KMS-11 (cell line): ENCODE results near the gene PTPRN2.

Experiments
- H2AFZ ChIP-seq: fragments of 200-600 bp; sonication (generic); 2 replicates; pipeline ENCODE4 v1.6.1; 2016; ENCODE audit warnings: antibody characterized with exemption, mixed run types, low read depth
- H3K27ac ChIP-seq: fragments of 200-600 bp; sonication (generic); 2 replicates; pipeline ENCODE4 v1.6.1; 2016; ENCODE audit warnings: mild to moderate bottlenecking, mixed run types
- H3K27me3 ChIP-seq: fragments of 200-600 bp; sonication (generic); 2 replicates; pipeline ENCODE4 v1.6.1; 2017; ENCODE audit warnings: mild to moderate bottlenecking, low read depth, mixed run types, moderate library complexity; ENCODE audit not compliant: insufficient read depth
- H3K36me3 ChIP-seq: fragments of 200-600 bp; sonication (generic); 2 replicates; pipeline ENCODE4 v1.6.1; 2017; ENCODE audit warnings: mild to moderate bottlenecking, mixed run types; ENCODE audit not compliant: insufficient read depth
- H3K4me1 ChIP-seq: fragments of 200-600 bp; sonication (generic); 2 replicates; pipeline ENCODE4 v1.6.1; 2016; ENCODE audit warnings: mild to moderate bottlenecking, low read depth, mixed run types; ENCODE audit not compliant: poor library complexity, severe bottlenecking
- H3K4me2 ChIP-seq: fragments of 200-600 bp; sonication (generic); 2 replicates; pipeline ENCODE4 v1.7.0; 2016; ENCODE audit warnings: mild to moderate bottlenecking, mixed run types
- H3K4me3 ChIP-seq: fragments of 200-600 bp; sonication (generic); IDR thresholded peaks from 2 replicates; pipeline ENCODE4 v1.6.1; 2017; ENCODE audit warnings: low read depth, low read length, mixed read lengths; ENCODE audit not compliant: insufficient read depth
- H3K79me2 ChIP-seq: fragments of 200-600 bp; sonication (generic); 2 replicates; pipeline ENCODE4 v1.6.1; 2016; ENCODE audit warnings: low read depth, mixed run types; ENCODE audit not compliant: insufficient read depth
- H3K9ac ChIP-seq: fragments of 200-600 bp; sonication (generic); 2 replicates; pipeline ENCODE4 v1.6.1; 2016; ENCODE audit warnings: mild to moderate bottlenecking, mixed run types
- H4K20me1 ChIP-seq: fragments of 200-600 bp; sonication (generic); 2 replicates; pipeline ENCODE4 v1.6.1; 2016; ENCODE audit warnings: mild to moderate bottlenecking, mixed run types; ENCODE audit not compliant: insufficient read depth
- CTCF ChIP-seq: fragments of 200-600 bp; sonication (generic); conservative IDR thresholded peaks from 2 replicates; pipeline ENCODE4 v1.6.1; 2017; ENCODE audit warnings: low read depth, mild to moderate bottlenecking, antibody characterized with exemption, low read length, moderate library complexity, mixed read lengths

The PTPRN2 gene

DNA sequence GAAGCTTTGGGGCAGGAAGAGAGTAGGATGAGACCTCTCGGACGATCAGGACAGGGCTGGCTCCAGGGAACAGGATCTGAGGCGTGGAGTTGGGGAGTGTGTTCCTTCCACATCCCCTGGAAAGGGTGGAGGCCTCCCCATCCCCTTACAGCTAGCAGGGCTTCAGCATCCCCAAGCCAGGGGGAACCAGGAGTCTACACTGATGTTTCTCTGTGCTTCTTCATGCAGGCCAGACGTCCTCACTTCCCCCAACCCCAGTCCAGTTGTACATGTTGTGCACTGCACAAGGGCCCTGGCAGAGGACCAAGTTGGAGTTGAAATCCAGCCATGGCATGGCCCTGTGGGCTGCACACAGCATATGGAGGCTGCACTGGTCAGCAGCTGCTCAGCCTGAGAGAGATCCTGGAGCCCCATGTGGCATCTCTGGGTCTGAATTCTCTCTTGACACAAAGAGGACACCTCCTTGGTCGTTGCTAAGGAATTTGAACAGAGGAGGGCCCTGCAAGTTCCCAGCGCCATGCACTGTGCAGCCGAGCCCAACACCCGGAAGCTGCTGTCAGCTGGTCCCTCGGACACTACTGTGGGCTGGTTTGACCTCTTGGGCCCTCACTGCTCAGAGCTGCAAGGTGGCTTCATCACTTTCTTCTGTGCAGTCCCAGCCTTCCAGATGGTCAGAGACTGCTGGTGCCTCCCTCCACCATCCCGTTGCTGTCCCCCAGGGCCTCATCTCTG, 1069.7 kb downstream of the PTPRN2 start:
- Histone ChIP-seq H3K27me3 (peaks cover 29% of the 10 kb centered on the region), H3K27ac (no peak overlapping the region), H3K9ac (no peak overlapping the region), H2AFZ (no peak overlapping the region), H3K4me2 (no peak overlapping the region), H3K36me3 (no peaks in the 10 kb centered on the region), H4K20me1 (no peaks in the 10 kb centered on the region), H3K79me2 (no peaks in the 10 kb centered on the region), H3K4me1 (no peaks in the 10 kb centered on the region), H3K4me3 (no peak overlapping the region)
- no peak for TF ChIP-seq CTCF

GRCh38 chr7:157516911-157517781, 1070.5 kb downstream of the PTPRN2 start:
- Histone ChIP-seq H3K4me1 (no peaks in the 10 kb centered on the region), H4K20me1 (no peaks in the 10 kb centered on the region), H3K4me2 (no peak overlapping the region), H3K36me3 (no peaks in the 10 kb centered on the region), H3K4me3 (no peak overlapping the region), H3K27ac (no peak overlapping the region), H3K79me2 (no peaks in the 10 kb centered on the region), H2AFZ (no peak overlapping the region), H3K9ac (no peak overlapping the region), H3K27me3 (peaks cover 29% of the 10 kb centered on the region)
- TF ChIP-seq CTCF, result no peak

DNA sequence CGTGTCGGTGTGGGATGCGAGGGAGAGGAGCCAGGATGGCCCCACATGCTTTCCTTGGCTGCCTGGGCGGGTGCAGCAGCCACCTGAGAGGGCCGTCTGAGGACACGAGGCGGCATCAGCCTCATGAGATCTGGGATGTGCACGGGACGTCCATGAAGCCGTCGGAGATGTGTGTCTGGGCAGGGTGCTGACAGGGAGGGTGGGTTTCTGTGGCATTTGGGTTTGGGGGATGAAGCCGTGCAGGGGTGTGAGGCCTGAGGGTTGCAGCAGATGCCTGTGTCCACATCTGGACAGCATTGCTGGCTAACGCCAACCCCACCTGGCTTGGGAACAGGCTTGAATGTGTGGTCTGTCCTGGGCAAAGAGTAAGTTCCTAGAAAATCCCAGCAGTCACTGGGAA, 1071.3 kb downstream of the PTPRN2 start:
- Histone ChIP-seq H3K4me2 (no peak overlapping the region), H3K9ac (no peak overlapping the region), H3K4me1 (no peaks in the 10 kb centered on the region), H2AFZ (no peak overlapping the region), H3K27ac (no peak overlapping the region), H3K36me3 (no peaks in the 10 kb centered on the region), H3K27me3 (peaks cover 29% of the 10 kb centered on the region), H3K79me2 (no peaks in the 10 kb centered on the region), H3K4me3 (no peak overlapping the region), H4K20me1 (no peaks in the 10 kb centered on the region)
- TF ChIP-seq CTCF, result no peak

GRCh38 chr7:157515342-157516041, 1072.1 kb downstream of the PTPRN2 start:
- peaks cover 29% of the 10 kb centered on the region for H3K27me3 ChIP-seq
- no peak overlapping the region for H2AFZ ChIP-seq
- no peaks in the 10 kb centered on the region for H3K36me3 ChIP-seq
- H4K20me1 ChIP-seq, result no peaks in the 10 kb centered on the region
- no peak overlapping the region for H3K9ac ChIP-seq
- no peak overlapping the region for H3K27ac ChIP-seq
- H3K4me3 ChIP-seq, result no peak overlapping the region
- H3K79me2 ChIP-seq, result no peaks in the 10 kb centered on the region
- no peaks in the 10 kb centered on the region for H3K4me1 ChIP-seq
- no peak for TF ChIP-seq CTCF
- no peak overlapping the region for H3K4me2 ChIP-seq
